Right ventricle myocardium inferior (tissue), 1 donor: ENCODE data around the gene MFNG. TPM values are rescaled to one million over a fixed set of nuclear protein-coding genes. Genes with fewer than 3 reads are reported as not detected.
A peak's percentile ranks its signal among the peaks of the same experiment; 100 is the strongest.
"Not testable (repeated sequence)": the region's sequence is repeated elsewhere in the genome, so short reads cannot be mapped to it uniquely, and the experiment has no call there.

Experiments
- ATAC-seq: fragments of 200-7000 bp; cut with Tn5 transposase; one replicate; pipeline ENCODE4 v1.9.1; 2020; ENCODE audit warnings: mild to moderate bottlenecking, moderate library complexity
- DNase-seq: peaks from one replicate; pipeline ENCODE4 v3.0.0; 2021; ENCODE audit errors: missing footprints
- intact Hi-C: fragments of 100-400 bp; cut with DNase I; formaldehyde crosslinking; loops from one replicate; pipeline ENCODE4 v1.11.0; 2022
- total RNA-seq: library from RNA; stranded (reverse); fragmentation: NEBNext Ultra II Directional; extraction: Animal tissue kit (Norgen Biotek cat#: 25700); gene quantifications from one replicate; pipeline ENCODE4 v1.2.1, GENCODE V29; 2021
- donor health status: DM: no; HTN: yes; CAD: no; lungs with severe emphysema.

The MFNG gene
- total RNA-seq, 1 donor from 2014 or later: 14.4 TPM

GRCh38 chr22:37483050-37483449 is 3.1 kb downstream of the MFNG start:
- ATAC-seq (no peak), DNase-seq (peak; percentile 22)
- intact Hi-C loops: no loop called here

DNA sequence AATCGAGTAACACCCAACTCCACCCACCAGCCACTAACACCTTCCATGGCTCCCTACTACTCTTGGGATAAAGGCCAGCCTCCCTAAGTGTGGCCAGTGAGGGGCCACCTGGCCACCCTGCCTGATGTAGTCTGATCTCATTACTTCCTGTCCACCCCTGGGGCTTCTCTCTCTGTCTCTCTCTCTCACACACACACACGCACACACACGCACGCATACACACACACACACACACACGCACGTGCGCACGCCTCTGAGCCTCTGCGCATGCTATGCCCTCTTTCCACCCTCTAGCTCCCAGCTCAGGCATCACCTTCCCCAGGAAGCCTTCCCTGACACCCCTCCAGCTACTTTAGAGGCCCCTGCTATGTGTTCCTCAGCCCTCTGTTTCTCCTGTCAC is 3.9 kb downstream of the MFNG start:
- DNase-seq (no peak), ATAC-seq (no peak)
- intact Hi-C loops: no loop called here

- DNase-seq: peak; percentile 25
- no peak for ATAC-seq
- intact Hi-C loops: no loop called here
These were observed 4.8 kb downstream of the MFNG start for GRCh38 chr22:37481347-37481907.

DNA sequence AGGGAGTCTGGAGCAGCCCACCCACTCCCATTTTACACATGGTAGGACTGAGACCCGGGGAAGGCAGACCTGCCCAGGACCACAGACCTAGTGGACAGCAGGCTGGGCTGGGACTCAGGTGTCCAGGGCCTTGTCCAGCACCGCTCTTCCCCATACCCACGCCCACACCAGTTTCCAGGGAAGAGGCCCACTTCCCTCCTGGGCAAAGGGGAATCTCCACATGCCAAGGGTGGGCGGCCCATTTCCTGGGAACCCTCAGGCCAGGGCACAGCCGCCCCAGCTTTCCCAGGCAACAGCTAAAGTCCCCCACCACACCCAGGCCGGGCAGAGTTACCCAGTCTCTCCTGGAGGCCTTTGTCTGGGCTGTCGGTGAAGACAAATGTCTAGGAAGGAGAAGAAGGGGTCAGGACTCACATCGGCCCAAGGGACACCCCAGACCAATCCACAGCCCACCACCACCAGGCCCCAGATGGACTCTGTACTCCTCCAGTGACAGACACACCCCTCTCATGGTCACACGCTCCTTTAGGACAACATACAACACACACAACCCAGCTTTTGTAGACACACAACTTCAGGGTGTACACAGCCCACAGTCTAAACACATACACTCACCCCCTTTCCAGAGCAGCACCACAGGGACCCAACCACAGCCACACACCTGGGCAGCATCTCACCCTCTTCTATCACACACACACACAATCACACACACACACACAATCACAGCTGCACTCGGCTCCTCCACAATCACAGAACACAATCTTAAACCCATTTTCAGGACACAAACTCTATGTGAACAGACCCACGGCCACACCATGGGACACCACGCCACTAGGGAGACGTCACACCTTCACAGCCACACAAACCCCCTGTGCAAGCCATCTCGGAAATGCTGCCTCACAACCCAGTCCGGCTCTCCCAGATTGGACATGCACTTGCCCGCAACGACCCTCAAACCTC is 5.5 kb downstream of the MFNG start:
- ATAC-seq: no peak
- peak; percentile 48 for DNase-seq
- intact Hi-C loops: no loop called here

GRCh38 chr22:37479196-37479595 is 7.0 kb downstream of the MFNG start:
- no peak for ATAC-seq
- intact Hi-C loops: no loop called here
- DNase-seq: peak; percentile 13

DNA sequence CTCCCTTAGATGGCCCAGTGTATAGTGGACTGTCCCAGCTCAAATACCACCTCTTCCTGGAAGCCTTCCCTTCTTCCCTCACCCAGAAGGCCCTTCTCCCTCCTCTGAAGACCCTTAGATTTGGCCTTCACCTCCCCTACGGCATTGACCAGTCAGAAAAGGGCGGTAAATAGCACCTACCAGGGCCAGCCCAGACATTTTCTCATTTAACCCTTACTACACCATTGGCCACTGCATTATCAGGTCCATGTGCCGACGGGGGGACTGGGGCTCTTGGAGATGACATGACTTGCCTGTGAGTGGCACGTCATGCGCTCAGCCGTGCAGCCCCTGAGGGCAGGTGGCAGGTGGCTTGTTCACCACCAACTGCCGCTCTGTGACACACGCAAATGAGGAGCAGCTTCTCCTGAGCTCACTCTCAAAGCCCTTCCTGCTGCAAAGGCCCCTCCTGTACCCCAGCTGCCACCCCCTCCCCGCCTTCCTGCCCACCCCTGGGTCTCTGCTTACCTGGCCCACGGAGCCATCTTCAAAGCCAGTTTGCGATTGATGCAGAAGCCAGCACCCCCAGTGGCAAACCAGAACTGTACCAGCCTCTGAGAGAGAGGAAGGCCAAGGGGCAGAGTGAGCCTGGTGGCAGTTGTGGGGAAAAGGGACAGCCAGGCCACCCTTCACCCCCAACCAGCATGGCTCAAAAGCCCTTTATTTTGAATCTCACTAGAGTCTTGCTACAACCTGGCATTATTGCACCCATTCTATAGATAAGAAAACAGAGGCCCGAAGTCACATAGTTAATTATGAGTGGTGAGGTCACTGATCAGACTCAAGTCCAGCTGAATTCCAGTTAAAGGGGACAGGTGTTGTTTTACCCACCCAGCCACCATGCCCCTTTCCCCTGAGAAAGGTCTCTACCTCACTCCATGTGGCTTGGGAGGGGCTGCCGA is 9.5 kb downstream of the MFNG start:
- DNase-seq: peak; percentile 34
- intact Hi-C loops: no loop called here
- no peak for ATAC-seq

DNA sequence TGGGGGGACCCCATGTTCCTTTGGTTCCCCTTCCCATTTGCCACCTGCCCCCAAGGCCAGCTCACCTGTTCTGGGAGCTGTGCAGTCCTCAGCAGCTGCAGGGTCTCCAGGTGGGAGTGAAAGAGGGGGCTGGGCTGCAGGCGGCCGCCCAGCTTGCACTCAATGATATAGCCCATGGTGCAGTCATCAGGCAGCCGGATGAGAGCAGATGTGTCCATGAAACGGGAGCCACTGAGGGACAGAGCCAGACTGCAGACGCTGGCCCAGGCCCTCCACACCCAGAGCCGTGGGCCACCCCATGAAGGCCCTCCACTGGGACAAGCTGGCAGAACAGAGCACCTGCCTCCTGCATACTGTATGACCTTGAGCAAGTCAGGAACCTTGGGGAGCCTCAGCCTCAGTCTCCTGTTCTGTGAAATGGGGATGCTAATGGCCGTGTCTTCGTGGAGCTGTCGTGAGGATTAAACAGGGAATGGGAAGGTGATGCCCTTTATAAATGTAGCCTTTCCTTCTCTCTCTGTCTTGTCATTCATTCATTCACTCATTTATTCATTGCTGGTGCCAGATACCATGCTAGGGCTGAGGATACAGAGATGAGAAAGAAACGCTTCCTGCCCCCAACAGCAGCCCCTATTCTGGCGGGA is 11.6 kb downstream of the MFNG start:
- intact Hi-C loops: no loop called here
- DNase-seq (peak; percentile 49), ATAC-seq (no peak)

DNA sequence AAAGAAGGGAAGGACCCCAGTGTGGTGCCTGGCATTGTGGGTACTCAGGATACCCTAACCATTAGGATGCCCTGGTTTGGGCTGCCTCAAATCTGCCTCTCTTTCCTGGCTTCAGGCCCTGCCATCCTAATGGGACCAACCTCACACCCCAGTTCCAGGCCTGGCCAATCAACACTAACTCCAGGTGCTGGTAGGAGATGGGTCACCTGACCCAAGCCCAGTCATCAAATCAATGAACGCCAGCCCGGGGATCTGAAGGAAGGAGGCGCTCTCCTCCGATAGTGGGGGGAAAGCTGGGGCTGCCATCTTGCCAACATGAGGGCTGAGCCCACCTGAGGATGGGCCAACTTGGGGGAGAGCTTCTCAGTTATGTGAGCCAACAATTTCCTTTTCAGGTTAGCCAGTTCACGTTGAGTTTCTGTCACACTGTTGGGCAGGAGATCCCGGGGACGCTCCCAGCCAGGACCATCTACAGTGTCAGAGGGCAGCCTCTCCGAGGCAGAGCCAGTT is 12.7 kb downstream of the MFNG start:
- ATAC-seq: no peak
- intact Hi-C loops: no loop called here
- peak; percentile 18 for DNase-seq

- intact Hi-C loops: no loop called here
- ATAC-seq (no peak), DNase-seq (peak; percentile 60)
These were observed 13.7 kb downstream of the MFNG start for GRCh38 chr22:37472418-37473006.

DNA sequence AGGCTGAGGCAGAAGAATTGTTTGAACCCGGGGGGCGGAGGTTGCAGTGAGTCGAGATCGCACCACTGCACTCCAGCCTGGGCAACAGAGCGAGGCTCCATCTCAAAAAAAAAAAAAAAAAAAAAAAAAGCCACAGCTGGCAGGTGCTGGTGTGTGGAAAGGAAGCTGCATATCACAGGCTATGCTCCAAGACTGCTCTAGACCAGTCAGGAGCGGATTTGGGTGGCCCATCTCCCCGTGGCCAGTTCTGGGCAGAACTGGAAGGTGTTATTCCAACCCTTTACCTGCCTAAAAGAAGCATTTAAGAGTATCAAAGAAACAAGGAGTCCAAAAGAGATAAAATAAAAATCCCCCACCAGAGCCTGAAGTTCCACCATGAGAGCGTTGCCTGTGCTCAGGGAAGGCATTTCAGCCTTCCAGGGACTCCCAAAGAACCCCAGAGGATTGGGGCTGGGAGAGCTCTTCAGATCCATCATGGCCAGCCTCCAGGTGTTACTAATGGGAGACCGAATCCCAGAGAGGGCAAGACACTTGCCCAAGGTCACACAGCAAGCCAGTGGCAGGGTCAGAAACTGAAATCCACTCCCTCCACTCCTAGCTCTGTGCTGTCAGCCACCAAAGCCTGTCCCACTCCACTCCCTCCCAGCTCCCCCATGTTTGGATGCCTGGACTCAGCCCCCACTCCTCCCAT is 14.3 kb downstream of the MFNG start:
- no peak for ATAC-seq
- intact Hi-C loops: no loop called here
- peak; percentile 26 for DNase-seq

GRCh38 chr22:37470087-37470445 is 16.1 kb downstream of the MFNG start:
- DNase-seq: no peak
- no peak for ATAC-seq
- intact Hi-C loops: no loop called here

- intact Hi-C loops: no loop called here
These were observed 16.6 kb downstream of the MFNG start for GRCh38 chr22:37469416-37470086.

GRCh38 chr22:37468201-37468695 is 17.9 kb downstream of the MFNG start:
- intact Hi-C loops, ATAC-seq: not testable (repeated sequence)
- peak; percentile 13 for DNase-seq

More at GRCh38 chr22:37469416-37470086, 16.6 kb downstream of the MFNG start:
- ATAC-seq (no peak), DNase-seq (peak; percentile 49)

DNA sequence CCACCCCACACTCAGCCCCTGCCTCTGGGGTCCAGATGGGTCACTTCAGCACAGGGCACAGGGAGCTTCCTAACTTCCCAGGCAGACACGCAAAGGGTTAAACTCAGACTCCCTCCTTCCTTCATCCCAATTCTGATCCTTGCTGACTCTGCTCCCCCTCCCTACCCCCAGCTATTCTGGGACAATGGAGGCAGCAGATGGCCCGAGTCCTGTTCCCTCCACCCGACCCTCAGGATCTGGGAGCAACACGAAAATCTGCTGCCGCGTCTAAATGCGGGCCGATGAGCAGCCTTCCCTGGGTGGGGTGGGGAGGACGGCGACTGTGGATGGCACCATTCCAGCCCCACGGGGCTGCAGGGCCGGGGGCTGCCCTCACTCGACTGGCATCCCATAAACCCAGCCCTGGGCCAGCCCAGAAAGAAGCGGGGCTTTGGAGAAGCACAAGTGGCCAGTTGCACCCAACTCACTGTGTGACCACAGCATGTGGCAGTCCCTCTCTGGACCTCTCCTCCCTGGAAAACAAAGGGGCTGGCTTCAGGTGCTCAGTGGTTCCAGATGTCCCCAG is 18.7 kb downstream of the MFNG start:
- ATAC-seq: no peak
- intact Hi-C loops: no loop called here
- DNase-seq: peak; percentile 37

- intact Hi-C loops: no loop called here
- DNase-seq (peak; percentile 43), ATAC-seq (no peak)
These were observed 22.0 kb downstream of the MFNG start for GRCh38 chr22:37464181-37464580.

DNA sequence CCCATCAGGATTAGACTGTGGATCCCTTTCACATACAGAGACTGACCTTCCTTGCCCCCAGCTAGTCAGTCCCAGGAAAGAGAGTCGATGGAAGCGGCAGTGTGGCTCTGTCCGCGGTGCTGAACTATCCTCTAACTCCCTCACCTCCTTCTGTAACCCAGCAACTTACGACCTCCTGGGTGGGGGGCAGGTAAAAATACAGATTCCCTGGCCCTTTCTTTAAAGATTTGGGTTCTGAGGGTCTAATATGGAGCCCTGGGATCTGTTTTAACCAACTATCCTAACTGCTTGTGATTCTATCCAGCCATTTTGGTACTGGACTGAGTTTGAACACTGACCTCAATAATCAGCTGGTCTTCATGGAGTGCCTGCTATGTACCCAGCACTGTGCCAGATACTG is 23.2 kb downstream of the MFNG start:
- intact Hi-C loops: no loop called here
- DNase-seq (no peak), ATAC-seq (no peak)

DNA sequence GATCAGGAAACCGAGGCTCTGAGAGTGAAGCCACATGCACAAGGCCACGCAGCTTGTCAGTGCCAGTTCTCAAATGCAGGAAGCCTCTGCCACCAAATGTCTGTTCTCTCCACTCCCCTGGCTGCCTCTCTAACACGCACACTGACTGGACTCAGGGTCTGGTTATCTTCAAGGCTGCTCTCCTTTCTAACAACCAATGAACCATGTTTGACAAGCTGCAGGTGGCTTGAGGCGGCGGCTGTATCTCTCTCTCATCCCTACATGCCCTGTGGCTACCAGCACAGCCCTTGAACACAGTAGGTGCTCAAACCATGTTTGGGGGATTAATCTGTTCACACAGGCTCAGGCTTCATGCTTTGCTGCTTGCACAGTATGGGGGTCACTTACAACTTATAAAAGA is 23.7 kb downstream of the MFNG start:
- DNase-seq: peak; percentile 45
- intact Hi-C loops: no loop called here
- ATAC-seq: no peak
